ENCODE measurements around the gene ECI1. TPM values are rescaled to one million over a fixed set of nuclear protein-coding genes. Genes with fewer than 3 reads are reported as not detected.

Gene ECI1
- total and polyA plus RNA-seq, 2 of the 13 experiments (the other 11 are each of a cell fraction or from before 2014, with no cell fraction given), result 82.0 to 102 TPM

DNA sequence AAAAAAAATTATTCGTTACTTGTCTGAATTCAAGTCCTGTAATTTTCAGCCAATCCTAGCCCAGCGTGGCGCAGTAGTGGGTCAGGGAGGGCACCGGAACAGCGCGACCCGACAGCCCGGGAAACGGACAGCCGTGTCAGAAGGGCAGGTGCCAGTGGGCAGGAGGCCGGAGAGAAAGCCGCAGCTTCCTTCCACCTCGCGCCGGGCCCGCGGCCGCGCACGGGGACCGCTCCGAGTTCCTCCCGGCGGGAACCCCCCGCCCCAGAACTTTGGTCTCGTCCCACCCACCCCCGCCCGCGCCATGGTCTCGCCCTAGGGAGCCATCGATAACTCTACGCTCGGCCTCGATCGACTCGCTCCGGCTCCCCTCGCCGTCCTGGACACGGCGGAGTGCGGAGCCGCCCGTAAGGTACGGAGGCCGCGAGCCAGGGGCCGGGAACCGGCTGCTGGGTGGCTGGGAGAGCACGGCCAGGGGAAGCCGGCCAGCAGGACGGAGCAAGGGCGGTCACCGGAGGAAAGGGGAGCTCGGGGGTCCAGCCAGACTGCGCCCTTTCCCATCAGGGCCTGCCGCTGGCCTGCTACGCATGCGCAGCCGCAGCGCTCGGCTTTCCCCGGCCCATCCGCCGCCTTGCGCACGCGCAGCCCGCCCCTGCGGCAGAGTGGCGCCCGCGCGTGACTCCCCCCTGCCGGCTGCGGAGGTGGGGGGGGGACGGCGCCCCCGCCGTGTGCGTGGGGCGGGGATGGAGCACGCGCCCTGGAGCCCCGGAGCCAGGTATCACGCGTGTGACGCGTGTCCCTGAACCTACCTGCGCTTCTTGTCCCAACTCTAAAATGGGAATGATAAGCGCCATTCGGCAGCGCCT lies 46.1 kb downstream of the ECI1 start, which contains the start of gene MLST8 (continued):
- TF ChIP-seq ZNF142 (CRISPR knock-in tag; IDR thresholded peaks at IDR 0.05), result peak; percentile 75; the same call in 1 of the 2 replicates
- no peak for TF ChIP-seq KDM6A (CRISPR knock-in tag; IDR thresholded peaks at IDR 0.05; ENCODE audit: low read depth)
- 0 out of 2 replicates have a peak, but pooled peaks have one; percentile 61 for TF ChIP-seq ZSCAN31 (CRISPR knock-in tag; IDR thresholded peaks at IDR 0.05; ENCODE audit: low read depth)
- peak; percentile 89 for TF ChIP-seq THAP11 (CRISPR knock-in tag; IDR thresholded peaks at IDR 0.05)
- TF ChIP-seq NONO (IDR thresholded peaks at IDR 0.05), result no peak
- peak; percentile 89; the same call in 1 of the 2 replicates for TF ChIP-seq NONO (CRISPR knock-in tag; conservative IDR thresholded peaks at IDR 0.05)
- TF ChIP-seq ZBTB21 (CRISPR knock-in tag; IDR thresholded peaks at IDR 0.05), result no peak
- TF ChIP-seq TAF1 (CRISPR knock-in tag; IDR thresholded peaks at IDR 0.05), result peak; percentile 86
- TF ChIP-seq ATF3 (CRISPR knock-in tag; IDR thresholded peaks at IDR 0.05), result peak; percentile 53; the same call in 1 of the 2 replicates
- TF ChIP-seq ZNF138 (CRISPR knock-in tag; IDR thresholded peaks at IDR 0.05; ENCODE audit: low read depth), result 0 out of 2 replicates have a peak, but pooled peaks have one; percentile 15
- TF ChIP-seq, protein P1, sequence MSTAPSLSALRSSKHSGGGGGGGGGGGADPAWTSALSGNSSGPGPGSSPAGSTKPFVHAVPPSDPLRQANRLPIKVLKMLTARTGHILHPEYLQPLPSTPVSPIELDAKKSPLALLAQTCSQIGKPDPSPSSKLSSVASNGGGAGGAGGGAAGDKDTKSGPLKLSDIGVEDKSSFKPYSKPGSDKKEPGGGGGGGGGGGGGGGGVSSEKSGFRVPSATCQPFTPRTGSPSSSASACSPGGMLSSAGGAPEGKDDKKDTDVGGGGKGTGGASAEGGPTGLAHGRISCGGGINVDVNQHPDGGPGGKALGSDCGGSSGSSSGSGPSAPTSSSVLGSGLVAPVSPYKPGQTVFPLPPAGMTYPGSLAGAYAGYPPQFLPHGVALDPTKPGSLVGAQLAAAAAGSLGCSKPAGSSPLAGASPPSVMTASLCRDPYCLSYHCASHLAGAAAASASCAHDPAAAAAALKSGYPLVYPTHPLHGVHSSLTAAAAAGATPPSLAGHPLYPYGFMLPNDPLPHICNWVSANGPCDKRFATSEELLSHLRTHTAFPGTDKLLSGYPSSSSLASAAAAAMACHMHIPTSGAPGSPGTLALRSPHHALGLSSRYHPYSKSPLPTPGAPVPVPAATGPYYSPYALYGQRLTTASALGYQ (CRISPR knock-in tag; IDR thresholded peaks at IDR 0.05), result no peak
- peak; percentile 81 for TF ChIP-seq ZMYM4 (CRISPR knock-in tag; IDR thresholded peaks at IDR 0.05)
- peak; percentile 76 for TF ChIP-seq MLX (CRISPR knock-in tag; IDR thresholded peaks at IDR 0.05)
- TF ChIP-seq FOXM1 (CRISPR knock-in tag; IDR thresholded peaks at IDR 0.05), result 0 out of 2 replicates have a peak, but pooled peaks have one; percentile 57
- TF ChIP-seq, protein P2, sequence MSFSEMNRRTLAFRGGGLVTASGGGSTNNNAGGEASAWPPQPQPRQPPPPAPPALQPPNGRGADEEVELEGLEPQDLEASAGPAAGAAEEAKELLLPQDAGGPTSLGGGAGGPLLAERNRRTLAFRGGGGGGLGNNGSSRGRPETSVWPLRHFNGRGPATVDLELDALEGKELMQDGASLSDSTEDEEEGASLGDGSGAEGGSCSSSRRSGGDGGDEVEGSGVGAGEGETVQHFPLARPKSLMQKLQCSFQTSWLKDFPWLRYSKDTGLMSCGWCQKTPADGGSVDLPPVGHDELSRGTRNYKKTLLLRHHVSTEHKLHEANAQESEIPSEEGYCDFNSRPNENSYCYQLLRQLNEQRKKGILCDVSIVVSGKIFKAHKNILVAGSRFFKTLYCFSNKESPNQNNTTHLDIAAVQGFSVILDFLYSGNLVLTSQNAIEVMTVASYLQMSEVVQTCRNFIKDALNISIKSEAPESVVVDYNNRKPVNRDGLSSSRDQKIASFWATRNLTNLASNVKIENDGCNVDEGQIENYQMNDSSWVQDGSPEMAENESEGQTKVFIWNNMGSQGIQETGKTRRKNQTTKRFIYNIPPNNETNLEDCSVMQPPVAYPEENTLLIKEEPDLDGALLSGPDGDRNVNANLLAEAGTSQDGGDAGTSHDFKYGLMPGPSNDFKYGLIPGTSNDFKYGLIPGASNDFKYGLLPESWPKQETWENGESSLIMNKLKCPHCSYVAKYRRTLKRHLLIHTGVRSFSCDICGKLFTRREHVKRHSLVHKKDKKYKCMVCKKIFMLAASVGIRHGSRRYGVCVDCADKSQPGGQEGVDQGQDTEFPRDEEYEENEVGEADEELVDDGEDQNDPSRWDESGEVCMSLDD (CRISPR knock-in tag; IDR thresholded peaks at IDR 0.05; ENCODE audit: borderline replicate concordance), result no peak

Measured in HepG2 (cell line).